Heart left ventricle (tissue), 13 donors: ENCODE measurements around the gene CRISPLD2.

Experiments
- CTCF ChIP-seq, 12 donors: fragments of 200-600 bp; sonication (generic) in 4 of 12; IDR thresholded peaks; one replicate each; pipeline versions ENCODE4 v1.5.0 to v1.8.0; 2018 to 2022; ENCODE audit warnings: antibody characterized with exemption in 12 of 12, mild to moderate bottlenecking in 5 of 12
- POLR2A ChIP-seq, 2 donors: fragments of 450-650 bp; IDR thresholded peaks; one replicate each; pipeline ENCODE4 v1.6.1; 2017; ENCODE audit warnings: antibody characterized with exemption in 2 of 2, mild to moderate bottlenecking in 2 of 2, moderate library complexity in 2 of 2
- donor health status: ischemic (EF 13 %, LVEDD 7.1; RV severe dilation, severe dysfunction).
- donor health status: DM: no; HTN: yes; CAD: no.
- donor health status: DM: no; HTN: no; CAD: no.
- donor health status: ischemic (EF 25% LVEDD 6.9; RV normal size, moderate dysfunction).
- donor health status: ischemic (EF 25% LVEDD 5.7; RV mildly dilated, moderate dysfunction).
- donor health status: ischemic (EF 35%, LVEDD 5.7; RV mildly dilated, moderate dysfunction).
- donor health status: nonischemic (EF 11% LVEDD 7.7; RV severe dilation, severe dysfunction).
- donor health status: DM: yes; HTN: yes; CAD: no.
- donor health status: PGD.
- donor health status: ischemic (EF 29% LVEDD 5.4; RV normal size, mild dysfunction).
- donor health status: nonischemic (EF 23%, LVEDD 6.1; RV moderate dilation, normal function).

GRCh38 chr16:84893467-84893848 is 73.7 kb downstream of the CRISPLD2 start:
- TF ChIP-seq CTCF (IDR thresholded peaks at IDR 0.05): no peak
- TF ChIP-seq POLR2A (IDR thresholded peaks at IDR 0.05): no peak
